ENCODE data around the gene TEKTIP1. TPM values are rescaled to one million over a fixed set of nuclear protein-coding genes. Genes with fewer than 3 reads are reported as not detected.

Gene TEKTIP1
- total and polyA plus RNA-seq, 2 experiments from 2014 or later: 1.5 TPM; not detected in 1

- H3K4me3 ChIP-seq: no peak overlapping the region
- H3K9me2 ChIP-seq (replicated peaks; ENCODE audit: insufficient read depth): no peaks in the 10 kb centered on the region
- no peaks in the 10 kb centered on the region for H3K36me3 ChIP-seq (replicated peaks; ENCODE audit: insufficient read depth, low read depth)
- DNase-seq (ENCODE audit: low spot score): no peak
- H3K27ac ChIP-seq: no peak overlapping the region
- no peaks in the 10 kb centered on the region for H3K27me3 ChIP-seq
- peaks cover 3% of the 10 kb centered on the region for H4K20me1 ChIP-seq (ENCODE audit: insufficient read depth, poor library complexity, severe bottlenecking)
- peaks cover 9% of the 10 kb centered on the region for H3K4me1 ChIP-seq (ENCODE audit: insufficient read depth)
- H3K4me2 ChIP-seq: peak overlapping the region; percentile 82
- no peak for TF ChIP-seq EZH2phosphoT487 (IDR thresholded peaks at IDR 0.05; ENCODE audit: low read depth, severe bottlenecking, unreplicated experiment)
- TF ChIP-seq CTCF (IDR thresholded peaks at IDR 0.05; ENCODE audit: poor library complexity): no peak
- TF ChIP-seq EZH2 (IDR thresholded peaks at IDR 0.05; ENCODE audit: borderline replicate concordance): no peak
- 77% methylated on average over 24 of the region's 29 CpGs for WGBS (ENCODE audit: low lambda C conversion rate, missing lambda C conversion rate)
- H2AFZ ChIP-seq: no peak overlapping the region
- H3K9me3 ChIP-seq (ENCODE audit: low read depth): no peaks in the 10 kb centered on the region
- peaks cover 3% of the 10 kb centered on the region for H3K79me2 ChIP-seq
Measured at GRCh38 chr19:3575949-3576673, 37.1 kb downstream of the TEKTIP1 start.

DNA sequence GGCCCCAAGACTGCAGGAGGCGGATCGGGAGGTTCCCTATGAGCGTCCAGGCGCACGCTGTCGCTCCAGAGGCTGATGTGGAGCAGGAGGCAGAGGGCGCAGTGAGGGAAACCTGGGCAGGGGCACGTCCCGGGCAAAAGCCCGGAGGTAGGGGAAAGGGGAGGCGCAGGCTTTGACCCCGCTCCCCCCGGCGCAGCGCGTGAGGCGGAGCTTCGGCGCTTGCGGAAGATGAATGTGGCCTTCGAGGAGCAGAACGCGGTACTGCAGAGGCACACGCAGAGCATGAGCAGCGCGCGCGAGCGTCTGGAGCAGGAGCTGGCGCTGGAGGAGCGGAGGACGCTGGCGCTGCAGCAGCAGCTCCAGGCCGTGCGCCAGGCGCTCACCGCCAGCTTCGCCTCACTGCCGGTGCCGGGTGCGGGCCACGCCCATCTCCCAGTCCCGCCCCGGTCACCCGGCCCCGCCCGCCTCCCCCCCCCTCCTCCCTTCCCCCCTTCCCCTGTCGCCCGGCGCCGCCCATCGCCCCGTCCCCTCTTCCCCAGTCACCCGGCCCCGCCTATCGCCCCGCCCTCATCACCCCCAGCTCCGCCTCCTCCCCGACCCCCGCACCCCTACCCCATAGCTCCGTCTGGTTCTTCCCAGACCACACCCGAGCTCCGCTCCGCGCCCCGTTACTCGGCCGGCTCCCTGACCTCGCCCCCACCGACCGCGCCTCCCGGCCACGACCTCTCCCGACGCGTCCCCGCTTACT is 37.9 kb downstream of the TEKTIP1 start:
- Histone ChIP-seq H3K4me3 (no peak overlapping the region), H3K27ac (no peak overlapping the region), H3K9me3 (ENCODE audit: low read depth) (no peaks in the 10 kb centered on the region), H3K27me3 (no peaks in the 10 kb centered on the region), H3K4me2 (peak overlapping the region; percentile 82), H4K20me1 (ENCODE audit: insufficient read depth, poor library complexity, severe bottlenecking) (peaks cover 3% of the 10 kb centered on the region), H2AFZ (no peak overlapping the region), H3K9me2 (replicated peaks; ENCODE audit: insufficient read depth) (no peaks in the 10 kb centered on the region), H3K4me1 (ENCODE audit: insufficient read depth) (peaks cover 9% of the 10 kb centered on the region), H3K79me2 (peaks cover 3% of the 10 kb centered on the region), H3K36me3 (replicated peaks; ENCODE audit: insufficient read depth, low read depth) (no peaks in the 10 kb centered on the region)
- peak; percentile 88 for DNase-seq (ENCODE audit: low spot score)
- 13% methylated on average over 29 of the region's 78 CpGs for whole genome bisulfite sequencing (ENCODE audit: low lambda C conversion rate, missing lambda C conversion rate)
- TF ChIP-seq EZH2phosphoT487 (IDR thresholded peaks at IDR 0.05; ENCODE audit: low read depth, severe bottlenecking, unreplicated experiment) (no peak), CTCF (IDR thresholded peaks at IDR 0.05; ENCODE audit: poor library complexity) (no peak), EZH2 (IDR thresholded peaks at IDR 0.05; ENCODE audit: borderline replicate concordance) (no peak)

- H3K27ac ChIP-seq: no peak overlapping the region
- no peak overlapping the region for H3K4me3 ChIP-seq
- no peak overlapping the region for H2AFZ ChIP-seq
- no peaks in the 10 kb centered on the region for H3K9me2 ChIP-seq (replicated peaks; ENCODE audit: insufficient read depth)
- TF ChIP-seq EZH2phosphoT487 (IDR thresholded peaks at IDR 0.05; ENCODE audit: low read depth, severe bottlenecking, unreplicated experiment) (no peak), EZH2 (IDR thresholded peaks at IDR 0.05; ENCODE audit: borderline replicate concordance) (no peak), CTCF (IDR thresholded peaks at IDR 0.05; ENCODE audit: poor library complexity) (no peak)
- H3K36me3 ChIP-seq (replicated peaks; ENCODE audit: insufficient read depth, low read depth): no peaks in the 10 kb centered on the region
- H3K4me2 ChIP-seq: no peak overlapping the region
- H3K4me1 ChIP-seq (ENCODE audit: insufficient read depth): peaks cover 9% of the 10 kb centered on the region
- no peak for DNase-seq (ENCODE audit: low spot score)
- no peaks in the 10 kb centered on the region for H3K9me3 ChIP-seq (ENCODE audit: low read depth)
- peaks cover 3% of the 10 kb centered on the region for H4K20me1 ChIP-seq (ENCODE audit: insufficient read depth, poor library complexity, severe bottlenecking)
- no peaks in the 10 kb centered on the region for H3K27me3 ChIP-seq
- WGBS (ENCODE audit: low lambda C conversion rate, missing lambda C conversion rate): 54% methylated on average over 25 of the region's 60 CpGs
- peaks cover 3% of the 10 kb centered on the region for H3K79me2 ChIP-seq
Measured at GRCh38 chr19:3577723-3578344, 38.9 kb downstream of the TEKTIP1 start.
